Measurements from ENCODE around the gene AKR1B1.

The AKR1B1 gene

DNA sequence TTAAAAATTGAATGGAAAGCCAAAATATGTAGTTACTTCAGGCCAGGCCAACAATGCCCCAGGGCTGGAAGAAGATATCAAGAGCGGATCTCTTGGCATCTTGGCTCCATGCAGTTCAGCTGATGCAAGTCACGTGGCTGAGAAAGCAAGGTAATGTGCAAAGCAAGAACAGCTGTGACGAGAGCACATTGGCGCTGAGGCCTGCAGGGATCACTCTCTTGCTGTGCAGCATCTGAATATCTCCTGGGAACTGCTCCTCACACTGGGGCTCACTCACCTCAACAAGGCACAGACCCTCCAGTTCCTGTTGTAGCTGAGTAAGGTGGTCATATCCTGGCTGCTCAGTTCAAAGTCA lies 14.0 kb downstream of the AKR1B1 start:
- TF ChIP-seq POLR2A (IDR thresholded peaks at IDR 0.05; ENCODE audit: low read depth, low read length), result no peak

GRCh38 chr7:134444198-134444960 lies 14.5 kb downstream of the AKR1B1 start:
- TF ChIP-seq POLR2A (IDR thresholded peaks at IDR 0.05; ENCODE audit: low read depth, low read length), result no peak
- no peak for FAIRE-seq
- no peak for DNase-seq (ENCODE audit: insufficient read length, low spot score)

More for the DNA sequence above, 14.0 kb downstream of the AKR1B1 start:
- no peak for FAIRE-seq
- no peak for DNase-seq (ENCODE audit: insufficient read length, low spot score)

DNA sequence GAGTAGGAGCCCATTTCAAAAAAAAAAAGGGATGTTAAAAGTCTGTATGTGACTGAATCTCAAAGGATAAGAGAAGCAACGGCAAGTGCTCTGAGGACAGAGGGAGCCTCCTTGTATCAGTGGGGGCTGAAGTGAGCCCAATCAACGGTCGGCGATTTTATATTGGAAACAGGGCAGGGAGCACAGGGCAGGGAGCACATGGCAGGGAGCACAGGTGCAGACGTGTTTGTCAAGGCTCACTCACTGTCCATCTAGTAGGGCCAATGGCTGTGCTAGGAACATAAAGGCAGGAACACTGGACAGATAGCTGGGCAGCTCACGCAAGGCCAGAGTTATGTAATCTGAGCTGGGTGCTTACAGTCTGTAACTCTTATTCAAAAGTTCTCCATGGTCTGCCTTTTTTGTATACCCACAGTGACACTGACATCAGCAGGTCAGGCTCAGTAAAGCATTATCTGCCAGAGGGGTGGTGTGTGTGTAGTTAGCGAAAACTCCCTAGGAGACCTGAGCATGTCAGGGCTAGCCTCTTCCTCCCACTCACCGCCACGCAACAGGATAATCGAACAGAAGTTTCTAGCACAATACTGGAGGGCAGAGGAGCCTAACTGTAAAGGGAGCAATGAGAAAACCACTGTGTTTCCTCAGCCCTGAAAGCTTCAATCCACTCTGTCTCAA lies 15.4 kb downstream of the AKR1B1 start:
- TF ChIP-seq POLR2A (IDR thresholded peaks at IDR 0.05; ENCODE audit: low read depth, low read length), result no peak
- no peak for FAIRE-seq
- no peak for DNase-seq (ENCODE audit: insufficient read length, low spot score)

GRCh38 chr7:134442441-134443220 lies 16.3 kb downstream of the AKR1B1 start:
- no peak for TF ChIP-seq POLR2A (IDR thresholded peaks at IDR 0.05; ENCODE audit: low read depth, low read length)
- FAIRE-seq (no peak), DNase-seq (ENCODE audit: insufficient read length, low spot score) (no peak)

DNA sequence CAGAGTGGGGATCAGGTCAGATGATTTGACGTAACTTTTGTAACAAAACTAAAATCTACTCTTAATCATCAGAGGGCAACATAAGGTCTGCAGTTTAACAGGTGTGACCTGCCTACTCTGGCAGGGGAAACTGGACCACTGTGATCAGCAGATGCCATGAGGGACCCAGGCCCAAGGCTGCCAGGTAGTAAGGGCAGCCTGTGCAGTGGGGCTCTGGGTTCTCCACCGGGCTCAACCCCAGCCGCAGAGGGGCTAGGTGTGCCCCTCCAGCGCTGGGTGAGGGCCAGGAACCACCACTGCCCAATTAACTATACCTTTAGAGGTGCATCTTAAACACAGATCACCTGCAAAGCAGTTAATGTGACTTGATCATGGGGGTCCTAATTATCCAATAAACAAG lies 17.6 kb downstream of the AKR1B1 start:
- no peak for DNase-seq (ENCODE audit: insufficient read length, low spot score)
- no peak for FAIRE-seq
- TF ChIP-seq POLR2A (IDR thresholded peaks at IDR 0.05; ENCODE audit: low read depth, low read length), result no peak

GRCh38 chr7:134440476-134440875 lies 18.4 kb downstream of the AKR1B1 start:
- no peak for TF ChIP-seq POLR2A (IDR thresholded peaks at IDR 0.05; ENCODE audit: low read depth, low read length)
- DNase-seq (ENCODE audit: insufficient read length, low spot score) (no peak), FAIRE-seq (no peak)

DNA sequence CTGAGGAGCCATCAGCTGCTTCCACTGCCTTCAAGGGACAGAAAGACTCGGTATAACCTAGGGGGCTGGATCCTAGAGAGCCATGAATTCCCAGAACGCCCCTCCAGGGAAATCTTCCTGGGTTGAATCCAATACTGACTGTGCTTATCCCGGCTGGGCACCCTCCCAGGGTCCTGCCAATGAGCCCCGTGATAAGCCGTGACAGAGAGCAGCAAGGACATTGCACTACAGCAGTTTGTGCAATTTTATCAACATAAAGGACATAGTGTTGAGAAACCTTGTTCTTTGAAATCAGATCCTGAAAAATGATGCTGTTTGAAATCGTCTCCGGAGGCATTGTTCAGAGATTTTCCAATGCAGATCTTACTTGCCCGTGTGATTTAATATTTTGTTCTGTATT lies 18.8 kb downstream of the AKR1B1 start:
- TF ChIP-seq POLR2A (IDR thresholded peaks at IDR 0.05; ENCODE audit: low read depth, low read length), result no peak
- DNase-seq (ENCODE audit: insufficient read length, low spot score), result no peak
- FAIRE-seq, result no peak

- FAIRE-seq, result no peak
- TF ChIP-seq POLR2A (IDR thresholded peaks at IDR 0.05; ENCODE audit: low read depth, low read length), result no peak
- no peak for DNase-seq (ENCODE audit: insufficient read length, low spot score)
Observed at GRCh38 chr7:134438946-134439345, 20.0 kb downstream of the AKR1B1 start.

DNA sequence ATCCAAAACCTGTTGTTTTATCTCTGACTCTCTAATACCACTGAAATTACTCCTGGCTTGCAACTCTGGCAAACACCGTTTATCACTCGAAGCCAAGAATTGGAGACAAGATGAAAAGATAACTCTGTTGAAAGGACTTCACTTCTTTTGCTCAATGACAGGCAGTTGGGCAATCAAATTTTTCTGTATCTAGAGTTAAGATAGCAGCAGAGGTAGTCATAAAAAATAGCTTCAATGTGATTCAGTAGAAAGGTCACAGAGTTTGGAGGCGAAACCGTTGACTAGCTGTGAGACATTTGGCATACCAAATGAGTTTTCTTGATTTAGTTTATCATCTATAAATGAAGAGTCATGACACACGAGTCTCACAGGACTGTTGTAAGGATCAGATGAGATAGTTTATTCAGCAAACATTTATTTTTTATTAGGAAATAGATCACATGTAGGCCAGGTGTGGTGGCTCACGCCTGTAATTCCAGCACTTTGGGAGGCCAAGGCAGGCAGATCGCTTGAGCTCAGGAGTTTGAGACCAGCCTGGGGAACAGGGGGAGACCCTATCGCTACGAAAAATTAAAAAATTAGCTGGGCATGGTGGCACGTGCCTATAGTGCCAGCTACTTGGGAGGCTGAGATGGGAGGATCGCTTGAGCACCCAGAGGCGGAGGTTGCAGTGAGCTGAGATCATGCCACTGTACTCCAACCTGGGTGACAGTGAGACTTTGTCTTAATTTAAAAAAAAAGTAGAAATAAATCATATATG lies 23.6 kb downstream of the AKR1B1 start:
- FAIRE-seq (no peak), DNase-seq (ENCODE audit: insufficient read length, low spot score) (no peak)
- no peak for TF ChIP-seq POLR2A (IDR thresholded peaks at IDR 0.05; ENCODE audit: low read depth, low read length)

GRCh38 chr7:134434701-134435100 lies 24.2 kb downstream of the AKR1B1 start:
- no peak for TF ChIP-seq POLR2A (IDR thresholded peaks at IDR 0.05; ENCODE audit: low read depth, low read length)
- DNase-seq (ENCODE audit: insufficient read length, low spot score), result no peak
- no peak for FAIRE-seq

GRCh38 chr7:134433430-134433829 lies 25.5 kb downstream of the AKR1B1 start:
- TF ChIP-seq POLR2A (IDR thresholded peaks at IDR 0.05; ENCODE audit: low read depth, low read length), result no peak
- FAIRE-seq (no peak), DNase-seq (ENCODE audit: insufficient read length, low spot score) (no peak)

DNA sequence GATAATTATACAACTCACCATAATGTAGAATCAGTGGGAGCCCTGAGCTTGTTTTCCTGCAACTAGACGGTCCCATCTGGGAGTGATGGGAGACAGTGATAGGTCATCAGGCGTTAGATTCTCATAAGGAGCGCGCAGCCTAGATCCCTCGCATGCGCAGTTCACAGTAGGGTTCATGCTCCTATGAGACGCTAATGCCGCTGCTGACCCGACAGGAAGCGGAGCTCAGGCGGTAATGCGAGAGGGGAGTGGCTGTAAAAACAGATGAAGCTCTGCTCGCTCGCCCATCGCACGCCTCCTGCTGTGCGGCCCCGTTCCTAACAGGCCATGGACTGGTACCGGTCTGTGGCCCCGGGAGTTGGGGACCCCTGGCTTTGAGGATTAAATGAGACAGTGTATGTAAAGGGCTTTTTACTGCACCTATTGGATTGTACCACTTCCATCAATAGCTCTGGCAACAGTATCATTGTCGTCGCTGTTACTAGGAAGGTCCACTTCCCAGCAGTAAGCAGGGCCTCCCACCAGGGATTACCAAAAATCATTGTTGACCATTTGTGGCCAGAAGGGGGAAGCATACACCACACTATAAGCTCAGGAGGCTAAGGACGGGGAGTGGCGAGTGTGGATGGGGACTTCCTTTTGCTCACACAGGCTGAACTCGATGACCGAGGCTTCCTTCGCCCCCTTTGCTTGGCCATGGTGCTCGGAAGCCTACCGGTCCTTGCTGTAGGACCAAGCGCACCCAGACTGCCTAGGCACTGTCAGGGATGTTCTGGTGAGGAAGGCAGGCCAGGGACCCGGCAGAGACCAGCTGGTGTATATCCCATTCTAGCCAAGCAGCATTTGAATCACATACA lies 26.4 kb downstream of the AKR1B1 start:
- peak; percentile 82 for DNase-seq (ENCODE audit: insufficient read length, low spot score)
- peak; percentile 92 for FAIRE-seq
- TF ChIP-seq POLR2A (IDR thresholded peaks at IDR 0.05; ENCODE audit: low read depth, low read length), result no peak; the same call in 1 of the 2 replicates

GRCh38 chr7:134431815-134432214 lies 27.1 kb downstream of the AKR1B1 start:
- FAIRE-seq (no peak), DNase-seq (ENCODE audit: insufficient read length, low spot score) (no peak)
- no peak for TF ChIP-seq POLR2A (IDR thresholded peaks at IDR 0.05; ENCODE audit: low read depth, low read length)

Measured in H54 (cell line).